Stimulated activated effector memory CD8-positive, alpha-beta T cell treated with anti-CD3 and anti-CD28 coated beads, Interleukin-12 subunit alpha, Interleukin-12 subunit beta, amount 100 ng/mL, for 72 hours (primary cell): Measurements from ENCODE around the gene ALX3.

Experiments used
- ATAC-seq: fragments of 150-1000 bp; cut with Tn5 transposase; 2 replicates; pipeline ENCODE4 v1.10.0; 2021
- DNase-seq, 2 donors: peaks; one replicate each; pipeline ENCODE4 v3.0.0; 2021 to 2022; ENCODE audit warnings: low spot score in 2 of 2
- H3K27ac Mint-ChIP-seq: one replicate; pipeline ENCODE4 v1.8.0; 2022; ENCODE audit warnings: mild to moderate bottlenecking, mixed read lengths
- H3K36me3 Mint-ChIP-seq: one replicate; pipeline ENCODE4 v1.8.0; 2022; ENCODE audit warnings: mild to moderate bottlenecking, mixed read lengths
- H3K4me1 Mint-ChIP-seq: one replicate; pipeline ENCODE4 v1.8.0; 2022; ENCODE audit warnings: mixed read lengths
- H3K4me3 Mint-ChIP-seq: one replicate; pipeline ENCODE4 v1.8.0; 2022; ENCODE audit warnings: mild to moderate bottlenecking, mixed read lengths
- H3K9me3 Mint-ChIP-seq: one replicate; pipeline ENCODE4 v1.8.0; 2022; ENCODE audit warnings: mixed read lengths

The ALX3 gene

DNA sequence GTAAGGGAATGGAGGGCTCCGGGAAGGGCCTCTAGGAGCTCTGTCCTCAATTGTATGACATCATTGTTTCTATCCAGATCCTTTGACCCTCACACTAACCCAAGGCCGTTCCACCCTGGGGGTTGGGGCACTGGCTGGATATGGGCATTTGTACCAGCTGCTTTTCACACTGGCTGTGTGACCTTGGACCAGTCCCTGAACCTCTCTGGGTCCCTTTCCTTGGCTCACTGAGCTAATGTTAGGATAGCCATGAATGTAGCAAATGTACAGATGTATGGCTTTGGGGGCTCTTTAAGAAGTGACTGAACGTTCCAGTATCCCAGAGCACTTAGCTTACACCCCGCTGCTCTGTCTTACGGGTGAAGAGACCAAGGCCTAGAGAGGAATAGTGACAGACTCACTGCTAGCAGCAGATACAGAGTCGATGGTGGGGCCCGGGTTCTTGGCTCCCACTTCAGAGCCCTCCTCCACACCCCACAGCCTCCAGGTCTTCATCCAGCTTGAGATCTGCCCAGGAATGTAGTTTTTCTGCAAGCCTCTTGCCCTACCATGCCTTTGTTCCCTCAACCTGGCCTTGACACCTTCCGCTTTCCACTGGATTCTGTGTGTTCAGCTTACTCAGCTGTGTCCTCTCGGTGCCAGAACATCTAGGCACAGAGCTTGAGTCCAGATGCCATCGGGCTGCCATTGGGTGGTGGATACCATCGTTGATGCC lies 27.2 kb upstream of the ALX3 start:
- no peaks in the 10 kb centered on the region for H3K4me1 Mint-ChIP-seq
- H3K36me3 Mint-ChIP-seq, result no peaks in the 10 kb centered on the region
- ATAC-seq, result no peak
- H3K4me3 Mint-ChIP-seq, result no peak overlapping the region
- no peak overlapping the region for H3K27ac Mint-ChIP-seq
- no peaks in the 10 kb centered on the region for H3K9me3 Mint-ChIP-seq
- DNase-seq, result no peak

DNA sequence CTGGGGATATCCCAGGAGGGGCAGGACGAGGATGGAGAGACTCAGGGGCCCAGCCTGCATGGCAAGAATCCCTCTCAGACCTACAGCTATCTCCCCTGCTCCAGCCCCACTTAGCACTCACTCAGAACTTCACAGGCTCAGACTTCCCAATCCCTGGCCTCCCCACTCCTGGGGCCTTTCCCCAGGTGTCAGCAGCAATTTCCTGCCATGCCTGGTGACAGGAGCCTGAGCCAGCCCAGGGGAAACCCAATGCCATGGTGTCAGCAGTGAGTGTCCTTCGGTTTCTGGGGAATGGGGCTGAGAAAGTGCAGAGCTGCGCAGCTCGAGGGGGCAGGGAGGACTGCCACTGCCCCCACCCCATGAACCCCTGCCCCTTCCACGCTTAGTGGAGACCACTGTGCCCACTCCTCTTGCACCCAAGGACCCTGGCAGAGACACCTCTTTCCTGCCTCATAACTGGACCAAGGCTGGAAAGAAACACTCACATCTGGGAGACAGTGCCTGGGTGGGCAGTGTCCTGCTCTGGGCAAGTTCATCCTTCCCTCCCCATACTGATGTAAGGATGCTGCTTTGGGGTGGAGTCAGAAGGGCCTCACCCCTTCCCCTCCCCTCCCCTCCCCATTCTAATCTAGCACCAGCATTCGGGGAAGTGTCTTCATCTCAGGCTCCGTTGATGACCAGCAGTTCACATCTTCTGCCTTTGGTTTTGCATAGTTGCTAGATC lies 24.6 kb upstream of the ALX3 start:
- no peaks in the 10 kb centered on the region for H3K9me3 Mint-ChIP-seq
- H3K27ac Mint-ChIP-seq, result no peak overlapping the region
- no peaks in the 10 kb centered on the region for H3K36me3 Mint-ChIP-seq
- DNase-seq (no peak), ATAC-seq (no peak)
- H3K4me1 Mint-ChIP-seq, result no peaks in the 10 kb centered on the region
- H3K4me3 Mint-ChIP-seq, result no peak overlapping the region

DNA sequence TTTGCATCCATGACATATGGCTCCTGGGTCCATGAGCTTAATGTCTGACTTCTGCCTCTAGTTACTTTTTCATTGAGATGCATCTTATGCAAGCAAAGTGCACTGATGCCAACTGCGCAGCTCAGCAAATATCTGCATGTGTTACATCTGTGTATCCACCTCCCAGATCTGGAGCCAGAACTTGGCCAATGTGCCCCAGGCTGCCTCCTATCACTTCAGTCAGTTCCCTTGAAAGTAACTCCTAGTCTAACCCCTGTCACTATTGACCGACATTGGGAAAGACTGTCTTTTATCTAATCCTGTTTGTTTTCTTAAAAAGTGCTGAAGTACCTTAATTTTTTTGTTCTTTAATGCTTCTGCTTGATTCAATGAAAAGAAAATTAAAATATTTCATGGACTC lies 22.5 kb upstream of the ALX3 start:
- no peaks in the 10 kb centered on the region for H3K36me3 Mint-ChIP-seq

DNA sequence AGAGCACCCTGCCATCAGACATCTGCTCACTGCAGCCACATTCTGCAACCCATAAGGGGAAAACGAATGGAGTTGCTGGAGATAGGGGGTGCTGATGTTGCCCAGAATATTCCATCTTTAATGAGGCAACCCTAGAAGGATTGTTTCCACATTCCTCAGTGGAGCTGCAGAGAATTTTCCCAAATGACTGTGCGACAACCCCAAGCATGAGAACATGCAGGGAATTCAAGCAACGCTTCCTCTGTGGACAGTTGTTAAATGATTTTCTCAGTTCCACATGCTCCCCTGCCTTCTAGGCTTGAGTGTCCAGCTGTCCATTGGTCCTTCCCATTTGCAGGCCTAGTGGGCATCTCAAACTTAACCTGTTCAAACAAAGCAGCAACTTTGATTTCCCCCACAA lies 21.3 kb upstream of the ALX3 start:
- no peak overlapping the region for H3K4me3 Mint-ChIP-seq
- no peaks in the 10 kb centered on the region for H3K9me3 Mint-ChIP-seq
- peaks cover 11% of the 10 kb centered on the region for H3K4me1 Mint-ChIP-seq
- ATAC-seq (no peak), DNase-seq (no peak)
- H3K27ac Mint-ChIP-seq, result no peak overlapping the region
- no peaks in the 10 kb centered on the region for H3K36me3 Mint-ChIP-seq

More for the DNA sequence above, 22.5 kb upstream of the ALX3 start:
- Mint-ChIP-seq H3K4me3 (no peak overlapping the region), H3K9me3 (no peaks in the 10 kb centered on the region), H3K4me1 (peaks cover 5% of the 10 kb centered on the region), H3K27ac (no peak overlapping the region)
- ATAC-seq (no peak), DNase-seq (no peak)

DNA sequence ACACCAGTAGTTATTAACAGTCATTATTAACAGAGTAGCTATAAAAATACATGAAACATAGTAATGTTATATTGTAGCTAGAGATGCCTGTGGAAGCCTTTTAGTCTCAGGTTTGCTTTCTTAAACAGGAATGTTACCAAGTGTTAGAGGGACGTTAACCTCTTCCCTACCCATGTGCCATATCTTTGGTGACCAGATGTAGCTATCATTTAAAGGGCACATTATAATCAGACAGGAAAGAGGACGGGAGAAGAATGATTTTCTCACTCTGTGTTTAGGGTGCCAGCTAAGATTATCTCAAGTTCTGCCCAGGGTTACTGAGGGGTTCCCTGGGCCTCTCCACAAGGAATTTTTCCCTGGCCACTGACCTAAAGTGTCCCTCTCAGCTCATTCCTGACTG lies 20.9 kb upstream of the ALX3 start:
- no peaks in the 10 kb centered on the region for H3K36me3 Mint-ChIP-seq
- ATAC-seq, result no peak
- no peak overlapping the region for H3K4me3 Mint-ChIP-seq
- no peak for DNase-seq
- H3K9me3 Mint-ChIP-seq, result no peaks in the 10 kb centered on the region
- H3K27ac Mint-ChIP-seq, result no peak overlapping the region
- peaks cover 15% of the 10 kb centered on the region for H3K4me1 Mint-ChIP-seq

DNA sequence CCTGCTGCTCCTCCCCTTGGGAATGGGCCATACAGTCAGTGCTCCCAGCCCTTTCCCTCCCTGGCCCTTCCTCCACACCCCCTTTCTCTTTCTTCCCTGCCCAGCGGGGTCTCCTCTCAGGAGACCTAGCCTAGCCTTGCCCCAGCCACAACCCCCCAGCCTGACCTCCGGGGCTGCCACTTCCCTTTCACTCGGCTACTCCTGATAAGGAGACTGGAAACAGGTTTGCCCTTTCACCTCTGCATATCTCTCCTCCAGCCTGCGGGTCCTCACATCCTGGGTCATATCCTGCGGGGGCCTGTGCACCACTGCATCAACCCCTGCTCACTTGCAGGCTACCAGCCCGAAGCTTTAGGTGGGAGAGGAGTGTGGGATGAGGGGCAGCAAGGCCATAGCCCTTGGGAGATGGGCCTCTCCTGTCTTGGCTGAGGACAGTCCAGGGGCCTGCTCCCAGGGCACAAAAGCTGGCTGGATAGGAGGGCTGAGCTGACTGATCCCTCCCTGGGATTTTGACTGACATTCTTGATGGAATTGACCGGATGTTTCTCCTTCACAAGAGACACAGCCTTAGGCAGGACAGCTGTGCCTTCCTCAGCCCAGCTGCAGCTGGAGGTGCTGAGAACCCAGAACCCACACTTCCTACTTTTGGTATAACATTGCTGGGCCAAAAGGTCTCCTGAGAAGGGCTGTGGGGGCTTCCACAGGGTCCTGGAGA lies 19.2 kb upstream of the ALX3 start:
- DNase-seq, result no peak
- ATAC-seq, result no peak
- Mint-ChIP-seq H3K36me3 (no peaks in the 10 kb centered on the region), H3K27ac (no peak overlapping the region), H3K4me3 (no peak overlapping the region), H3K9me3 (no peaks in the 10 kb centered on the region), H3K4me1 (peaks cover 22% of the 10 kb centered on the region)

DNA sequence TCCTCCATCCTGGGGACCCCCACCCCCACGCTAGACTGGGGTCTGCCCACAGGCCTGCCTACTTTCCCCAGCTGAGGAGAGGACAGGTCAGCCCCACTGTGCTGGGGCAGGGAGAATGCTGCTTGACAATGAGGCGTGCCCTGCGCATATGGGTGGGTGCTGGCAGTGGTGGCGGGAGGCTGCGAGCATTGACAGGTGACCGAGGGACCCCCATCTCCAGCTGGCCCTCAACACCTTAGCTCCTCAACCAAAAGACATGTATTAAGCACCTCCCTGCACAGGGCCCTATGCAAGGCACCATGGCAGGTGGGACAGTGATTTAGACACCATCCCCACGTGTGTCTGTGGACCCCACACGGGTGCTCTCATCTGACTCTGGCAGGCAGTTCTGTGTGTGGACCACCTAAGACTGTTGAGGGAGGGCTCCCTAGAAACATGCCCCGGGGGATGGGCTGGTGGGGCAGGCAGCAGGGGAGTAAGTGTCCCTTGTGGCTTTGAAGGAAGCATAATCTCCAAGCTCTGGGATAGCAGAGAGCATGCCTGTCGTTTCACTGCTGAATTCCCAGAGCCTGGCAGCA lies 18.4 kb upstream of the ALX3 start:
- H3K4me3 Mint-ChIP-seq, result no peak overlapping the region
- H3K27ac Mint-ChIP-seq, result peak overlapping the region; percentile 15
- H3K9me3 Mint-ChIP-seq, result no peaks in the 10 kb centered on the region
- H3K4me1 Mint-ChIP-seq, result peaks cover 26% of the 10 kb centered on the region
- no peaks in the 10 kb centered on the region for H3K36me3 Mint-ChIP-seq
- no peak for DNase-seq
- ATAC-seq, result no peak

DNA sequence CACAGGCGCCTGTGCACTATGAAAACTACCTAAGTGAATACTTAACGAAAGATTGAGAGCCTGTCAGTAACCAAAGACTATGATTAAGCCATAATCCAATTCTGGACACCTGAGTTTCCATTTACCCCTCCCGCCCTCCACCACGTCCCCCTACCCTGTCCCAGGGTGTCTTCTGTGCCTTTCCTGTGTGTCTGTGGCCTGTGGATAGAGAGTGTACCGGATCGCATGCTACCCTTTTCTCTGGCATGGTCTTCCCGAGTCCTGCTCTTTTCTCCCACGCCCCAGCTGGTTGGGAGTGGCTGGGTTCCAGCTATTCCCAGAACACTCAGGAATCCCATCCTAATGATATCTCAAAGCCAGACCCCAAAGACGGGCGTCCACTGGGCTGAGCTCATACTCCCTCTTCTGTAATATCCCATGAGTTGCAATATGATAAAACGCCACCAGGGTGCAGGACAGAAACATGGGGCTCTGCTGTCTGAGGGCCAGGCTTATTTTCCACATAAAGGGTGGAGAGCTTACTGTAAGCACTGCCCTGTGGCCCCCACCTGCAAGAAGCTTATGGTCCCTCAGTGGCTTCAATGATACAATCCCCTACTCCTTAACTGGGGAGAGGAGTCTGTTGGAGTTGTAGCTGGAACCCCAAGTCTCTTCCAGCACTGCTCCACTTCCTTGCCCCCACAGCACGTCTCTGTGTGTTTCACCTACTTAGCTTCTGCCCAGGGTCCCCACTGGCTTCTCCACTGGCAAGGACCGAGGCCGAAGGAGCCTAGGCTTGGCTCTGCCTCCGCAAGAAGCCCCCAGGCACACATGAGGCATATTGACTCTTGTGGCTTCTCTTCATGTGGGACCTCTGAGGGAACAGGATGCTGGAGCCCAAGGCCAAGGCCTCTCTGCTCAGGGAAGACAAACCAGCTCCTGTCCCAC lies 17.6 kb upstream of the ALX3 start:
- no peak overlapping the region for H3K4me3 Mint-ChIP-seq
- H3K27ac Mint-ChIP-seq, result peak overlapping the region; percentile 15
- H3K4me1 Mint-ChIP-seq, result peaks cover 34% of the 10 kb centered on the region
- DNase-seq, result peak; percentile 41 to 74
- no peaks in the 10 kb centered on the region for H3K9me3 Mint-ChIP-seq
- ATAC-seq, result peak; percentile 74
- H3K36me3 Mint-ChIP-seq, result no peaks in the 10 kb centered on the region

DNA sequence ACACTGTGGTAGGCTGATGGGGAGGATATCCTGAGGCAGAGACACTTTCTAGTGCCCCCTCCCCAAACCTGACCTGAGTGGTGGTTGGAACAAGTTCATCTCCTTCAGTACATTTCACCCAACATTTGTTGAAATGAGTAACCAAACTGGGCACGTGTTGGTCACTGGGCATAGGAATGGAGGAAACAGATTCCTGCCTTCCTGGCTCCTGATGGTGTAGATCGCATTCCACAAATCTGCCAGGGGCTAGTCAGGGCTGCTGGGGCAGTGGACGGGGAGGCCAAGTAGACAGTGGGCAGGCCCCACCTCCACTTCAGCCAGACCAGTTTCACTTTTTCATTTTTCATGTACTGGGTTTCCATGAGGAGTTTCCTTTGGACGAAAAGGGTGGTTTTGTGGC lies 16.5 kb upstream of the ALX3 start:
- Mint-ChIP-seq H3K4me1 (peaks cover 35% of the 10 kb centered on the region), H3K4me3 (no peak overlapping the region), H3K9me3 (no peaks in the 10 kb centered on the region), H3K27ac (no peak overlapping the region), H3K36me3 (no peaks in the 10 kb centered on the region)
- DNase-seq, result no peak
- no peak for ATAC-seq

DNA sequence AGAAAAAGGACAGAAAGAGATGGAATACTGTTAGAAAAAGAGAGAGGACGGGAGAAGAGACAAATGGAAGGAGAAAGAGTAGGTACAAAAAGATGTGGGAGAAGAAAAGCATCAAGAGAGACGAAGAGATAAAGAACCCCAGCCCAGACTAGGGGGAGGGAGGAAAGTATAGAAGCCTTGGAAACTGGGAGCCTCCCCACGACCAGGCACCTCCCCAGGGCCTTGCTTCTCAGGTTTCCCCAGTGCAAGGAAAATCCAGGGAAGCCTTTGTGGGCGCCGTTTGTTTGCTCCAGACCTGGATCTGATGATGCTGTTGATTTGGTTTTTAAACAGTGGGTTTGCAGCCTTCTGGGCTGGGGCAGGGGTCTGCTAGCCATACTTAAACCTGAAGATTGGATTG lies 15.2 kb upstream of the ALX3 start:
- ATAC-seq (no peak), DNase-seq (no peak)
- no peaks in the 10 kb centered on the region for H3K36me3 Mint-ChIP-seq
- H3K4me1 Mint-ChIP-seq, result peaks cover 35% of the 10 kb centered on the region
- H3K4me3 Mint-ChIP-seq, result no peak overlapping the region
- no peaks in the 10 kb centered on the region for H3K9me3 Mint-ChIP-seq
- no peak overlapping the region for H3K27ac Mint-ChIP-seq

DNA sequence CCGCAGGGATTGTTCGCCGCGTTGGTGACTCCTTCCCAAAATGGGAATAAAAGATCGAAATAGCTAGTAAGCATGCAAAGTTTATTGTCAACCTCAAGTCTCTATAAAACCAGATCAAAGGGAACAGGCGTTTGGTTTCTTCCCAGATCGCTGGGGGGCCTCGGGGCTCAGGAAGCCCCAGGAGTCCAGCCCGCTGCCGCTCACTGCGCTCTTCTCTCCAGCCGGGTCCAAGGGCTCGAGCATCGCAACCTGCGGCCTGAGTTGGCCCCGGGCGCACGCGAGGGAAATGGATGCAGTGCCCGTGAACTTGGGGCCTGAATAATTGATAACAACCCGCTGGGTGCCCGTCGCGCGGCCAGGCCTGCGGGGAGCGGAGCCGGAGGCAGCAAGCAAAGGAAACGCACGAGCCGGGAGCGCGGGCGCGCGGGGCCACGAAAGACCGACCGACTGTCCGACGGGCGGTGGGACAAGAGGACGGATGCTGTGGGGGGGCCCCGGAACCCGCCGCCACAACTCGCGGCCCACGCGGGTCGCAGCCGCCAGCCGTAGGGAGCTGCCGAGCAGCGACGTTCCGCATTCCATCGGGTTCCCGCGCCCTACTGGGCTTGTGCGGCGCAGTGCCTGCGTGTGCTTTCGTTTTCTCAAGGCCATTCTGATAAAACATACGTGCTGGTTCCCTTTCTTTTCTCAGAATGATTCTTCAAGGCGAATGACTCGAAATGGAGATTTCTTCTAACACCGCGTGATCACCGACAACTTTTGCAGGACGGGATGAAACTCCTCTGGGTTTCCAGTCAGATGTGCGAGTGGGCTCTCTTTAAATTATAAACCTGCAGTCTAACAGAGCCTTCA lies 14.0 kb upstream of the ALX3 start:
- ATAC-seq (peak; percentile 80), DNase-seq (peak in 1 of 2 donors; percentile 72)
- Mint-ChIP-seq H3K4me3 (peak overlapping the region; percentile 81), H3K36me3 (no peaks in the 10 kb centered on the region), H3K9me3 (no peaks in the 10 kb centered on the region), H3K4me1 (peaks cover 35% of the 10 kb centered on the region), H3K27ac (peak overlapping the region; percentile 65)

DNA sequence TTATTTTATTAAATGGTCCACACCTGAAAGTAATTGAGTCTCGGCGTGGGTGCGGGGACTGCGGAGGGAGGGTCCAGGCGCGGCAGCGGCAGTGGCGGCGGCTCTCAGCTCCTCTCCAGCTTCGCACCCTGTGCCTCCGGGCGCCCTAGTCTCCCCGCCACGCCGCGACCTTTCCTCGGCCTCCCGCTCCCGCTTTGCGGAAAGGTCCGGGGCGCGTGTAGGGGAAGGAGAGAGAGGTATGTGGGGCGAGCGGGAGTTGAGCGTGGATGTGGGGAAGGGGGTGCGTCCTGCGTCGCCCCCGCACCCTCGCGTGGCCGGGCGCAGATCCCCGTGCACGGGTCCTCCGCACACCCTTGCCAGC lies 13.4 kb upstream of the ALX3 start:
- no peaks in the 10 kb centered on the region for H3K9me3 Mint-ChIP-seq
- DNase-seq (no peak), ATAC-seq (no peak)
- H3K36me3 Mint-ChIP-seq, result no peaks in the 10 kb centered on the region
- peak overlapping the region; percentile 81 for H3K4me3 Mint-ChIP-seq
- H3K4me1 Mint-ChIP-seq, result peaks cover 35% of the 10 kb centered on the region
- peak overlapping the region; percentile 65 for H3K27ac Mint-ChIP-seq

DNA sequence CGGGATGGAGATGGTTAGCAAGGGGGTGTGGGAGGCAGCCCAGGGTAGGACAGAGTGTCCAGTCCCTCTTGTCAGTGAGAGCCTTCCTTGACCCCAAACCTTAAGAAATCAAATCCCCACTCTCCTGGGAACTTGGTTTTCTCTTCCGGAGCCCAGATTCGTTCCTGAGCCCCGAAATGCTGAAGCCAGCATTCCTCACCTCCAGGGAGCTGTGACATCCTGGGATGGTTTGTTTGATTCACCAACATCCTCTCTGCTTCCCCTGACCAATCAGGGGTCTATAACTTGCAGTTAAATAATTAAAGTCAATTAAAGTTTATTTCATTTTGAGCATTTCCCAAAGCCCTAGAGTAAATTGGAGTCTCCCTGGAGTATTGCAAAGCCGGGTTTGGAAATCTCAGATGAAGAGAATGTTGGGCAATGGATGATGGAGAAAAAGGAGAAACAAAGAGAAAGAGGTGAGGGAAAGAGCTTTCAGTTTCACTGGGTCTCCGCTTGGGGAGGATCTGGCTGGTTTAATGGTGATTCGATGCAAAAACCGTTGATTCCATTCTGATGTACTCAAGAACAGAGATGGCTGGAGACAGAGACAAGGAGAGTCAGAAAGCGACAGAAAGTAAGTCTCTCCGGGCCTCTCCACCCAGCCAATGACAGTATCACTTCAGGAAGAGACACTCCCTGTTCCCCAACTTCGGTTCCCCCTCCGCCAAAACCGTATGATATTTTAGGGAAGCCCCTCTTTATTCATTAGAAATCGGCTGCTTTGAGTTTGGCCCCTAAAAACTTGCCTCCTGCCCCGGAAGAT lies 12.8 kb upstream of the ALX3 start:
- no peaks in the 10 kb centered on the region for H3K9me3 Mint-ChIP-seq
- H3K36me3 Mint-ChIP-seq, result no peaks in the 10 kb centered on the region
- DNase-seq (no peak), ATAC-seq (no peak)
- peaks cover 33% of the 10 kb centered on the region for H3K4me1 Mint-ChIP-seq
- peak overlapping the region; percentile 65 for H3K27ac Mint-ChIP-seq
- peak overlapping the region; percentile 81 for H3K4me3 Mint-ChIP-seq
